Measurements from ENCODE around the gene LCLAT1.

DNA sequence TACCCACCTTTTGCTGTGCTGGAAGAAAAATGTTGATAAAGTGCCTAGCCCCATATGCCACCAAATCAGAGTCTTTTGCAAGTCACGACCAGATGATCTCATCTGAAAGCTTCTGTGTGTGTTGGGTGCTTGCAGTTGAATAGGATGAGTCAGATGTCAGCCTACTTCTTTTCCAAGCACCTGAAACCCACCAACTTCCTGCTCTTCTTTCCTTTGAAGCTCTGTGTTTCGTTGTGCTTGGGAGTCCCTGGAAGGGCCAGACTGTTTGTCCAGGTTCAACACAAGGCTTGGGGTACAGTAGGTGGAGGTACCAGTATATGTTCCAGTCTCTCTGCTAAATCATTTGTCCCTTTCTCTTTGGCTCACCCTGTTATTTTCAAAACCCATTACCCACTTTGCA is 36.8 kb upstream of the LCLAT1 start:
- TF ChIP-seq CTCF (conservative IDR thresholded peaks at IDR 0.05; ENCODE audit: low read length) (no peak), EZH2phosphoT487 (IDR thresholded peaks at IDR 0.05; ENCODE audit: borderline replicate concordance) (no peak)

Measured in Loucy (cell line).